Endothelial cell (in vitro differentiated cells): ENCODE measurements around the gene PDZD11. TPM values are rescaled to one million over a fixed set of nuclear protein-coding genes. Genes with fewer than 3 reads are reported as not detected.
"Not testable (repeated sequence)": the region's sequence is repeated elsewhere in the genome, so short reads cannot be mapped to it uniquely, and the experiment has no call there.

Source experiments
- DNase-seq: peaks from one replicate; pipeline ENCODE4 v3.0.0; 2021; ENCODE audit warnings: low spot score
- H3K27ac Mint-ChIP-seq: one replicate; pipeline ENCODE4 v1.8.0; 2021; ENCODE audit warnings: mixed read lengths, inconsistent platforms; ENCODE audit not compliant: unreplicated experiment
- H3K27me3 Mint-ChIP-seq: one replicate; pipeline ENCODE4 v1.8.0; 2021; ENCODE audit warnings: mild to moderate bottlenecking, moderate library complexity, mixed read lengths, inconsistent platforms; ENCODE audit not compliant: unreplicated experiment
- H3K36me3 Mint-ChIP-seq: one replicate; pipeline ENCODE4 v1.8.0; 2021; ENCODE audit warnings: mild to moderate bottlenecking, low read depth, mixed read lengths, inconsistent platforms; ENCODE audit not compliant: unreplicated experiment
- H3K4me1 Mint-ChIP-seq: one replicate; pipeline ENCODE4 v1.8.0; 2021; ENCODE audit warnings: mild to moderate bottlenecking, mixed read lengths, inconsistent platforms; ENCODE audit not compliant: unreplicated experiment
- H3K4me3 Mint-ChIP-seq: one replicate; pipeline ENCODE4 v1.8.0; 2021; ENCODE audit warnings: mild to moderate bottlenecking, mixed read lengths, inconsistent platforms; ENCODE audit not compliant: unreplicated experiment
- H3K9me3 Mint-ChIP-seq: one replicate; pipeline ENCODE4 v1.8.0; 2021; ENCODE audit warnings: mixed read lengths, inconsistent platforms; ENCODE audit not compliant: unreplicated experiment
- total RNA-seq: library from RNA; stranded (reverse); fragmentation: NEBNext Ultra II Directional; extraction: Animal tissue kit (Norgen Biotek cat#: 25700); gene quantifications from one replicate; pipeline ENCODE4 v1.2.1, GENCODE V29; 2021; ENCODE audit not compliant: unreplicated experiment
- TF ChIP-seq, protein P1 (sequence below): fragments of 200-600 bp; sonication (generic); IDR thresholded peaks from one replicate; pipeline ENCODE4 v1.5.0; 2021; ENCODE audit warnings: antibody characterized with exemption; ENCODE audit not compliant: unreplicated experiment

Gene PDZD11
- total RNA-seq, 1 donor from 2014 or later: 54.3 TPM

DNA sequence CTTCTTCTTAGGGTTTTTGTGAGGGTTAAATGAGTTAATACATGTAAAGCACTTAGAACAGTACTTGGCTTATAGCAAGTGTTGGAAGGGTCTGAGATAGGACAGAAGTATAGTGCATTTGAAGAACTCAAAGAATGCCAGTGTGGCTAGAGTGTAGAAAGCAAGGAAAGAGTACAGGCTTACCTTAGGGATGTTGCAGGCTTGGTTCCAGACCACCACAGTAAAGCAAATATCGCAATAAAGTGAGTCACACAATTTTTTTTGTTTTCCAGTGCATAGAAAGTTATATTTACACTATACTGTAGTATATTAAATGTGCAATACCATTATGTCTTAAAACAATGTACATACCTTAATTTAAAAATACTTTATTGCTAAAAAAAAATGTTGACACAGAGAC, 41.4 kb upstream of the PDZD11 start:
- Mint-ChIP-seq H3K36me3 (no peaks in the 10 kb centered on the region), H3K4me1 (peaks cover 13% of the 10 kb centered on the region), H3K9me3 (no peaks in the 10 kb centered on the region), H3K27me3 (no peaks in the 10 kb centered on the region), H3K27ac (no peak overlapping the region), H3K4me3 (no peak overlapping the region)
- TF ChIP-seq, protein P1, sequence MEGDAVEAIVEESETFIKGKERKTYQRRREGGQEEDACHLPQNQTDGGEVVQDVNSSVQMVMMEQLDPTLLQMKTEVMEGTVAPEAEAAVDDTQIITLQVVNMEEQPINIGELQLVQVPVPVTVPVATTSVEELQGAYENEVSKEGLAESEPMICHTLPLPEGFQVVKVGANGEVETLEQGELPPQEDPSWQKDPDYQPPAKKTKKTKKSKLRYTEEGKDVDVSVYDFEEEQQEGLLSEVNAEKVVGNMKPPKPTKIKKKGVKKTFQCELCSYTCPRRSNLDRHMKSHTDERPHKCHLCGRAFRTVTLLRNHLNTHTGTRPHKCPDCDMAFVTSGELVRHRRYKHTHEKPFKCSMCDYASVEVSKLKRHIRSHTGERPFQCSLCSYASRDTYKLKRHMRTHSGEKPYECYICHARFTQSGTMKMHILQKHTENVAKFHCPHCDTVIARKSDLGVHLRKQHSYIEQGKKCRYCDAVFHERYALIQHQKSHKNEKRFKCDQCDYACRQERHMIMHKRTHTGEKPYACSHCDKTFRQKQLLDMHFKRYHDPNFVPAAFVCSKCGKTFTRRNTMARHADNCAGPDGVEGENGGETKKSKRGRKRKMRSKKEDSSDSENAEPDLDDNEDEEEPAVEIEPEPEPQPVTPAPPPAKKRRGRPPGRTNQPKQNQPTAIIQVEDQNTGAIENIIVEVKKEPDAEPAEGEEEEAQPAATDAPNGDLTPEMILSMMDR: no peak
- DNase-seq: no peak

- Mint-ChIP-seq H3K4me1 (peaks cover 13% of the 10 kb centered on the region), H3K27me3 (no peaks in the 10 kb centered on the region), H3K4me3 (no peak overlapping the region), H3K36me3 (no peaks in the 10 kb centered on the region), H3K9me3 (no peaks in the 10 kb centered on the region), H3K27ac (no peak overlapping the region)
- no peak for DNase-seq
- TF ChIP-seq, protein P1: no peak
Measured at GRCh38 chrX:70324326-70324725, 34.6 kb upstream of the PDZD11 start.

DNA sequence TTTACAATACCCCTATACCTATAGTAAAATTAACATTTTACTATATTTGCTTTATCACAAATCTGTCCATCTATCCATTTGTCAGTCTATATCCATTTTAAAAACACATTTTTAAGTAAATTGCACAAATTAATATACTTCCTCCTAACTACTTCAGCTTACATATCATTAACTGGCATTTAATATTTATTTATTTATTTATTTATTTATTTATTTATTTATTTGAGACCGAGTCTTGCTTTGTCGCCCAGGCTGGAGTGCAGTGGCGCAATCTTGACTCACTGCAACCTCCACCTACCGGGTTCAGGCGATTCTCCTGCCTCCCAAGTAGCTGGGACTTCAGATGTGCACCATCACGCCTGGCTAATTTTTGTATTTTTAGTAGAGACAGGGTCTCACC, 33.9 kb upstream of the PDZD11 start:
- H3K27ac Mint-ChIP-seq: not testable (repeated sequence)

DNA sequence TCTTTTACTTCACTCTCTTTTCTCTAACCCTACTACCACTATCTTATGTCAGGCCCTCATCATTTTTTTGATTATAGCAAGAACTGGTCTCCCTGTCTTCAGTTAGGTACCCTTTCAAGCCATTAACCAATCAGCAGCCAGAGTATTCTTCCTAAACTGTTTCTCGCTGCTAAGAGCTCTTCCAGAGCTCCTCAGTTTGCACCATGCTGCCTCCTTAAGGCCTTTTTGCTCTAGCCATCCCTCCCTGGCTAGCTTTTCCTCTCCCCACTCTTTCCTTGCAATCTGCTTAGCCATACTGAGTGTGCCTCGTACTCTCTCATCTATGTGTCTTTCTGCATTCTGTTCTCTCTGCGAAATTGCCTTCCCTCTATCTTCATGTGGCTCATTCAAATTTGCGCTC, 33.1 kb upstream of the PDZD11 start:
- no peaks in the 10 kb centered on the region for H3K36me3 Mint-ChIP-seq
- no peak overlapping the region for H3K27ac Mint-ChIP-seq
- TF ChIP-seq, protein P1: no peak

More for the DNA sequence above, 33.9 kb upstream of the PDZD11 start:
- not testable (repeated sequence) for H3K4me3 Mint-ChIP-seq, H3K36me3 Mint-ChIP-seq, DNase-seq, H3K9me3 Mint-ChIP-seq, H3K27me3 Mint-ChIP-seq
- peaks cover 13% of the 10 kb centered on the region for H3K4me1 Mint-ChIP-seq

DNA sequence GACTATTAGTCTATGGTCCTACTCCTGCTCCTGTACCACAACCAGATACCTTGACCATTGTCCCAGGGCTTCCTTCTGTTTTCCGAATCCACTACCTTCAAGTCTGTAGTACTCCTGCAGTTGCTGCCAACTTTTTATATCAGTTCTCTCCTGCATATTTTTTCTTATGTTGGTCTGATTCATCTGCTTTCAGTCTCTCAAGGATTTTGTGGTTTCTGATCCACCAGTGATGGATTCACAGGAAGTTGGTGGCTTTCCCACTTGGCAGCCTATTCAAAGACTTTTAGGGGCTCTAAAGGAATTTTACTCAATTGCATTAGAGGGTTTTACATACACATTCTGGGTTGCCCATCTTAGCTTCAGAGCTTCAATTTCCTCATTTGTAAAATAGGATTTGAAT, 23.8 kb upstream of the PDZD11 start:
- no peaks in the 10 kb centered on the region for H3K27me3 Mint-ChIP-seq
- no peak overlapping the region for H3K4me3 Mint-ChIP-seq
- H3K27ac Mint-ChIP-seq: no peak overlapping the region
- no peaks in the 10 kb centered on the region for H3K9me3 Mint-ChIP-seq
- H3K36me3 Mint-ChIP-seq: no peaks in the 10 kb centered on the region
- no peaks in the 10 kb centered on the region for H3K4me1 Mint-ChIP-seq
- TF ChIP-seq, protein P1: no peak
- no peak for DNase-seq

More for the DNA sequence above, 33.1 kb upstream of the PDZD11 start:
- Mint-ChIP-seq H3K27me3 (no peaks in the 10 kb centered on the region), H3K4me3 (no peak overlapping the region), H3K4me1 (peaks cover 12% of the 10 kb centered on the region), H3K9me3 (no peaks in the 10 kb centered on the region)
- no peak for DNase-seq

GRCh38 chrX:70301716-70302115, 12.0 kb upstream of the PDZD11 start:
- Mint-ChIP-seq H3K36me3 (no peaks in the 10 kb centered on the region), H3K4me1 (no peaks in the 10 kb centered on the region), H3K27ac (peak overlapping the region; percentile 76), H3K4me3 (no peak overlapping the region), H3K27me3 (peaks cover 2% of the 10 kb centered on the region), H3K9me3 (no peaks in the 10 kb centered on the region)
- no peak for DNase-seq
- TF ChIP-seq, protein P1: no peak
